GM18907 (cell line): ENCODE results near the gene MUC5B.

Experiments used
- ATAC-seq: cut with Tn5 transposase; IDR thresholded peaks from one replicate; pipeline ENCODE4 v1.9.1; 2021; ENCODE audit warnings: mild to moderate bottlenecking, moderate library complexity; ENCODE audit not compliant: unreplicated experiment

The MUC5B gene

DNA sequence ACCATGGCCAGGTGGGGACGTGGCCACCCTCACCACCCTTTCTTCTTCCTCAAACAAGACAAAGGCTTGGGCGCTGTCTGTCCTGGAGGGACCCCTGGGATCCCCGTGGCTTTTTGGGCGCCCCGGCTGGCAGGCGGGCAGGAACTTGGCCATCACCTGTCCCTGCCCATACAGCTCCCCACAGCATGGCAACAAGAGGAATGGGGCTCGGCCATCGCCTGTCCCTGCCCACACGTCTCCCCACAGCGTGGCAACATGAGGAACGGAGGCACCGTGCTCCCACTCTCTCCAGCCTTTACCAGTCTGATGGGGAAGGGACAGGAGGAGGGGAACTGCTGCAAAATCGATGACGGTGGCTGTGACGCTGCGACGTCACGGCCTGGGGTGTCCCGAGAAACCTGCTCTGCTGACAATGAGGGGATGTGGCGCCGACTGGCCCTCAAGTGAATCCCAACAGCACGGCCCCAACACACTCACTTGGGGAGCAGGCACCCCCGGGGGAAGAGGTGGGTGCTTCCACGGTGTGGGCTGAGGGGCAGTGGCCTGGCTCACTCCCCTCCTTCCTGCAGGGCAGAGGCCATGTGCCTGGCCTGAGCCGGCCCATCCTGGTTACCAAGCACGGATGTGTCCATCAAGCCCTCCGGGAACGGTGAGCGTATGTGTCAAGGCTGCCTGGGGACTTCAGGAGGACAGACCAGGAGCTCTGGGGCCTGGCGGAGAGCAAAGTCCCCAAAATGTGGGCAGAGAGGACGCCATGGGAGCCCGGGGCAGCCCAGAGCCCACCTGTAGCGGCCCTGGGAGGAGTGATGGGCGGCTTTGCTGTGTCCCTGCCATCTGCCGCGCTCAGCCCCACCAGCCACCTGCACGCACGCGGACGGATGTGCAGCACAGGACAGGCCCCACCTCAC is 56.2 kb downstream of the MUC5B start:
- ATAC-seq = no peak

DNA sequence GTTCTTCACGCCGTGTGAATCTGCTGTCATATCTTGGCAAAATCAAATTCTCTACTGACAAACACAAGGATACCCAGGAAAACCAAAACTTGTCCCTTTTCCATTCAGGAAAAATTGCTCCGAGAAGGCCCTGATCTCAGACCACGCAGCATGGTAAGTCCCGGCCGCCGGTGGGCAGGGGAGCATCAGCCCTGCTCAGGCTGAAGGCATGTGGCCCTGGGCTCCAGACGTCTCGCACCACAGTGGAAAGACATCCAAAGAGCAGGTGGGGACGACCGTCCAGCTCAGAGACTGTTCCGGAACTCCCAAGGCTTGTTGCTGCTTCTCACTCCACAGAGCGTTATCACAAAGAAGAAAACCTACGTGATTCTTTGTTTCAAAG is 56.8 kb downstream of the MUC5B start:
- ATAC-seq = no peak

DNA sequence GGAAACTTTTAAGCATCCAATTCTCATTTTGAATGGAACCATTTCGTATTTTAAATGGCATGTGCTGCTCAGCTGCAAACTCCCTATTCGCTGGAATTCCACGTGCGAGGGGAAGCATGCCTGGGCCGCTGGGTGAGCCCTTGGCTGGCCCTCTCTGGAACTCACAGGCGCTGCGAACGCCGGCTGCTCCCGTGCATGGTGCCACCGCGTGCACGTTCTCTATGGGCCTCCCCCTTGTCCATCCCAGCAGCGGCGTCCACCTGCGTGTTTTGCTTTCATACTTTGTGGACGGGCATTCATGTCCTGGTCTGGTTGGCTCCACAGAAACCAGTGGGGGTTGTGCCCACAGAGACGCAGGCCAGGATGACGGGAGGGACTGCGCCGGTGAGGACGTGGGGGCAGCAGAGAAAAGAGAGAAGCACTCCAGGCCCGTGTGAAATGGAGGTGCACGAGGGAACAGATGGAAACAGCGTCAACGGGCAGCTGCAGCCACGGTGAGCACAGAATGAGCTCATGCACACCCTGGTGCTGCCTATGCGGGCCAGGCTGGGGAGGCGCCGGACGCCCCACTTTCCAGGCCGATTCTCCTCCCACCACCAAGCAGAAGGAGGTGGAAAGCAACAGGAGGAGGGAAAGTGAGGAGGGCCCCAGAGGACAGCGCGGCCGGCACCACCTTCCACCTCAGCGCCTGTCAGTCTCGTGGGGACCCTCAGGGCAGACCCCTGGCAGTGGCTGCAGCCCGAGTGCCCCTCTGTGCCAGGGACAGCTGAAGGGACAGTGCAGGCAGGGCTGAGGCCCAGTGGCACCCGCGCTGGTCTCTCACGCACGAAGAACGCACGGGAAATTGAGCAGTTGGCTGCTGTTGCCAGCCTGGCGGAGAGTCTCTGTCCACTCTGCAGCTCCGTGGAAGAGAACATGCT is 57.5 kb downstream of the MUC5B start:
- no peak for ATAC-seq

DNA sequence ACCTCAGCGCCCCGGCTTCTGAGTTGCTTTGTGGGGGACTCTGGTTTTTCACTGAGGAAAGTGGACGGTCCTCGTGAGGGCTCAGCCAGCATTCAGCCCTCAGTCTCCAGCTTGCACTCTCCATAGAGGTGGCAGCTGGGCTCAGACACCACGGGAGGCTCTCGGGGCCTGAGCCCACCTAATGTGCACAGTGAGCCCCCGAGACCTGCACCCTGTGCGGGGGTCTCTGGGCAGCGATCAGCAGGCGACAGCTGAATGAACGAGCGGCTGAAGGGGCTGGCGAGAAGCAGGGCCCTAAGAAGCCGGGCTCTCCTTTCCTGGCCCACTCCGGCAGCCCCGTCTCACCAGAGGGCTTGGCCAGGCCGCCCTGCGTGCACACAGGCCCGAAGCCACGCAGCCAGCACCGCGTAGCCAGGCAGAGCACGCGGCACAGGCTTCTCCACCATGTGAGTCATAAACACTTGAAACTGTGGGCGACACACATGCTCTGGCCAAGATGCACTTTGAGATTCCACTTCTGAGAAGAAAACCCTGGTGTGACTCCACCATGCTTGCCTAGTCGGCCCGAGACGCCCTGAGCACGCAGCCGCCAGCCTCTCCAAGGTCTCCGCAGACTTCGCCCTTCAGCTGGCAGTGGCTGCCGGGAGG is 58.6 kb downstream of the MUC5B start:
- ATAC-seq = no peak

DNA sequence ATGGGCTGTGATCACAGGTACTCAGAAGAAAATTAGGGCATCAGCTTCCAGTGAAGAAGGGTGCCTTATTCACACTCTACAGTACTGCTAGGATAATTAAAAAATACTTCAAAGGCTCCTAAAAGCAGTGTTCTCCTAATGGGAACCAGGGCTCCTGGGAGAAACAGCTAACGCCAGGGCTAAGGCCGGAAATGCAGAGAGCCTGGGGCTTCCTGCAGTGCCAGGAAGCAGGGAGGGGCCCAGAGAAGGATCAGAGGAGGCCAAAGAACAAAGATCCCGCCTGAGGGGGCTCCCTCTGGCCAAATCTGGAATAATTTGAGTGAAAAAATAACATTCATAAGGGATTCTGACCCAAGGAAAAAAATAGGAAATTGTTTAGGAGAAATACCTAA is 59.1 kb downstream of the MUC5B start:
- ATAC-seq = no peak

DNA sequence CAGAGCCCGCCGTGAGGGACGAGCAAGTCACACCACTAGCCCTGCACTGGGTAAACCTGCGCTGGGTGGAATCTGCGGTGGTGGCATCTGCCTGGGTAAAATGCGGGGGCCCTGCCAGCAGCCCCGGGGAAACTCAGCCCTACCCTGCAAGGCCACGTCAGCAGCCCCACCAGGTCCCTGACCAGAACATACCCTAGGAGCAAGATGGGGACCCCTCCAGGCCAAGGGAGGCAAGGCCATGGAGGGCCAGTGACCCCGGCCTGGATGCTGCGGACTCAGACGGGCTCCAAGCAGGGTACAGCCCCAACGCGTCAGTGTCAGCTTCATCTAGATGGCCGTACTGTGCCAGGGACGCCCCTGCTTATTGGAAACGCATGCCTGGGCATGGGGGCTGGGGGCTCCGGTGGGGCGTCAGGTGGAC is 60.2 kb downstream of the MUC5B start:
- ATAC-seq = no peak

DNA sequence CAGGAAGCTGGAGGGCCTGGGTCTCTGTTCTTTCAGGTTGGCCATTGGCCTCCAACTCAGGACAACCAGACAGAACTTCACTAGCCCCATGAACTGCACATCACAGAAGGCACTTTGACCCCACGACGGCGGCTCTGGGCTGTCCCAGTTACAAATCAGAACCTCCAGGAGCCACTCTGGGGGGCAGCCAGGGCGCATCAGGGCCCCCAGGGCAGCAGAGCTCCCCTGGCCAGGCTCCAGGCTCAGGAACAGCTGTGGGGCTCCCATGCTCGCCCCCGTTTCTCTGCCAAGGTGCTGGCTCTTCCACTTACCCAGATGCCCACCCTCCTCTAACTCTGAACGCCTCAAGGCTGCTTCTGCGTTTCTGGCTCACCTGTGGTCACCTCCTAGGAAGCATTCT is 61.0 kb downstream of the MUC5B start:
- ATAC-seq = no peak

DNA sequence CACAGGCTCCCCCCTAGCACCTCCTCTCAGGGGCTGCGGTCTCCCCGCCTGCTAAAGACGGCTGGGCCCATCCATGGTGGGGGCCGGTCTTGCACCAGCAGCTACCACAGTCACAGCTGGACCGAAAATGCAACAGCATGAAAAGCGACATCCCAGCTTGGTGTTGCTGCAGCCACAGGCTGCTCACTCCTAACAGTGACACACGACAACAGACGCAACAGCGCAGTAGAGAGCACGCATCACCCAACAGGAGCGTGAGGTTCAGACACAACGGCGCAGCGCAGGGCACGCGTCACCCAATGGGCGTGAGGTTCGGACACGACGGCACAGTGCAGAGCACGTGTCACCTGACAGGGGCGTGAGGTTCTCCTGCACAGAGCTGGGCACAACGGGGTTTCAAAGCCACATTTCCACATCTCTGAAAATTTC is 62.5 kb downstream of the MUC5B start:
- ATAC-seq = no peak

DNA sequence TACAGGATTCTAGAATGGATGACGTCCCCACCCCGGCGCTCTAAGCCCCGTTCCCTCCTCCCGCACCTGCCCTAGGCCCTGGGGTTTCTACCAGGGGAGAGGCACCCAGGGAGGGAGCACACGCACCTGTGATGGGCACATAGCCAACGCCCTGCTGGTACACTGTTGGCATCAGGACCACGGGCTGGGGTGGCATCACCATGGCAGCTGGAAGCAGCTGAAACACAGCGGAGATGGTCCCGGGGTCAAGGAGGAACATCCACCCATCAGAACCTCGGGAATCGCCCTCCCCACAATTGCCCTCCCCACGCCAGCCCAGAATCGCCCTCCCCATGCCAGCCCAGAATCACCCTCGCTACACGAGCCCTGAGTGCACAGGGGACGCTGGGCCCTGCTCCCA is 63.0 kb downstream of the MUC5B start:
- no peak for ATAC-seq

DNA sequence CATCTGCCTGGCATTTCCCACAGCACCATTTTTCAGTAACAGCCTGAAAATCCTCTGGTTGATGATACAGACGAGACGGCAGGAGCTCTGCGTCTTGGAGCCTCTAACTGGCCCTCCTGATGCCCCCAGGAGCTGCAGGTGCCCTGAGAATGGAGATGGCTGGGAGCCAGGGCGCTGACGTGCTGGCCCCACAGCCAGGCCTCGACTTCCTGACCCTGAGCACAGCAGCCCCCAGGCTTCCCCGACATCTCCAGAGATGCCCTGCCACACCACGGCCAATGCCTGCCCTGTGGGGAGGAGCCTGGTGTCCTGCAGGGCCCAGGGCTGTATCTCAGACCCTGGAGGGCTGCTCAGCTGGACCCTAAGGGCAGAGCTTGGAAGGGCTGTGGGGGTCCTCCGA is 65.1 kb downstream of the MUC5B start:
- ATAC-seq = no peak

DNA sequence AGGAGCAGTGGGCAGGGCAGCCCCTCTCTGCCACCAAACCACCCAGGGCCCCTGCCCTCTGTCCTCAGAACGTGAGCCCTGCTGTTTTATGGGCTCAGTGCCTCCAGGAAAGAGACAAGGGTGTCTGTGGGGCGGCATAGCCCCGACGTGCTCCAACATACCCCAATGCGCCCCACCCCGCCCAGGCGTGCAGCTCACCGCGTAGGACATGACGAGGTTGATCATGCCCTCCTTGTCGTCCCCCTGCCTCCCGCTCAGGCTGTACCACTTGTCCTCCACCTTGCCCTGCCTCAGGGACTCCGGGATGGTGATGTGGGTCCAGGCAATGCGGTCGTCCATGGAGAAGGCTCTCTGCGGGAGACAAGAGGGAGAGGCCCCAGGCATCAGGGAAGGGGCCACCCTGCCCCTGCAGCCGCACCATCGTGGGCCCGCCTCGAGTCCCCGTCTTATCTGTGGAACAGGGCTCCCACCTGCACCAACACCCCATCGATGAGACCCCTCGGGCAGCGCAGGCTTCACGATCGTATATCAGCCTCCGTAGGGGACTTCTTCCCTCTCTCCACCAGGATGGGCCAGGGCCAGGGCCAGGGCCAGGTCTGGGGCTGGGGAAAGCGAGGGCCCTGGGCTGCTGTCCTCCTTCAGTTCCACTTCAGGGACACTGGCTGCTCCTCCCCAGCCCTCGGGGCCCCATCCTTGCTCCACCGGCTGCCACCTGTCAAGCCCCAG is 65.7 kb downstream of the MUC5B start:
- no peak for ATAC-seq

DNA sequence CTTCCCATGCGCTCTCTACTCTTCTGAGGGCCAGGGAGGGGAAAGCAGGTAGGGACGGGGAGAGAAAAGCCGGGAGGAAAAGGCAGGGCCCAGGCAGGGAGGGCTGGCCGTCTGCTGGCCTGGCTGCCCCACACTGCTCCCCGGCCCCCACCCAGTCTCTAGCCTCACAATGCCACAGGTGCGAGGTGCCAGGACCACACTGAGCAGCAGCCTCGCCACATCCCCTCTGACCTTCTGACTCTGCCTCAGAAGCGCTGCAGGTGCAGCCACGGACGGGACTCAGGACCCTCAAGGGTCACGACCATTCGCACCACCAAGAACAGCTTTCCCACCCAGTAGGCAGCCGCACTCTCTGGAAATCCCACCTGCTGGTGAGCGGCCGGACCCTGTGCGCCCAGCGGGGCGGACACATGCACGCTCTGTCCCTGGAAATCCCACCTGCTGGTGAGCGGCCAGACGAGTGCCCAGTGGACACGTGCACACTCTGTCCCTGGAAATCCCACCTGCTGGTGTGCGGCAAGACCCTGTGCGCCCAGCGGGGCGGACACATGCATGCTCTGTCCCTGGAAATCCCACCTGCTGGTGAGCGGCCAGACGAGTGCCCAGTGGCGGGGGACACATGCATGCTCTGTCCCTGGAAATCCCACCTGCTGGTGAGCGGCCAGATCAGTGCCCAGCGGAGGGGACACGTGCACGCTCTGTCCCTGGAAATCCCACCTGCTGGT is 66.5 kb downstream of the MUC5B start:
- ATAC-seq = no peak

DNA sequence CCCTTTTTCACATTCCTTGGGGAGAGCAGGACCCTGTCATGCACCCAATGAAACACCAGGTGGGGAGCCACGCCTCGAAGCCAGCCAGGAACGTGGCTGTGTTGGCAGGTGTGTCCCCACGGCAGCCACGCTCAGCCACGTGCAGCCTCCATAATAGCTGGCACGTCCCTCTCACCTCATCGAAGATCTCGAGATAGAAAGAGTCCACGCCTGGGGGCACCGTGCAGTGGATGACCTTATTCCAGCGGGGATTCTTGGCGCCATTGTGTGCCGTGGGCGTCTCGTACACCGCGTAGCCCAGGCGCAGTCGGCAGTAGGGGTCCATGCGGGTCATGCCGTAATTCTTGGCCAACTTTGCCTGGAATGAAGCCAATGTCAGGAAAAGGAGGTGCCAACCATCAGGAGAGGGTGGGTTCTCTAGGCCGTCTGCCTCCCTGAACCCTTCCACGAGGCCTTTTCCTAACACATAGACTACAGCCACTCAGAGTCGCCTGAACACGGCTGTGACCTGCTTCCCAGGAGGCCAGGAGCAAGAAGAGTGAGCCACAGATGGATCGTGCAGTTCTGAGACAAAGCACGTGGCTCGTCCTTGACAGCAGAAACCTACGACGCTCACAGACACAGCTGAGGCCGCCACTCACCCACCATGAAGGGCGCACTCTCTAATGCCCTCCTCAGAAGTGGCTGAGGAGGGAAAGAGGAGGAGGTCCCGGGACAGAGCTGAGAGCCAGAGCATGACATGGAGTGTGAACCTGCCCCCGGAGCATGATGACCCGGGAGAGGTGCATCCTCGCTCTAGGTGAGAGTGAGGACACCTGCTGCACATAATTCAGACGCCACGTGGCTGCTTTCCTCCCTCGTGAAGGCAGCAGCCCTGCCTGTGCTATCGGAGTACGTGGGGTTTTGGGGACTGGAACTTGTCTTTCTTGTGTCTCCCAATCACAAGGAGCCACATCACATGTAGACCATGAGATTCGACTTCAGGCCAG is 67.5 kb downstream of the MUC5B start:
- no peak for ATAC-seq

DNA sequence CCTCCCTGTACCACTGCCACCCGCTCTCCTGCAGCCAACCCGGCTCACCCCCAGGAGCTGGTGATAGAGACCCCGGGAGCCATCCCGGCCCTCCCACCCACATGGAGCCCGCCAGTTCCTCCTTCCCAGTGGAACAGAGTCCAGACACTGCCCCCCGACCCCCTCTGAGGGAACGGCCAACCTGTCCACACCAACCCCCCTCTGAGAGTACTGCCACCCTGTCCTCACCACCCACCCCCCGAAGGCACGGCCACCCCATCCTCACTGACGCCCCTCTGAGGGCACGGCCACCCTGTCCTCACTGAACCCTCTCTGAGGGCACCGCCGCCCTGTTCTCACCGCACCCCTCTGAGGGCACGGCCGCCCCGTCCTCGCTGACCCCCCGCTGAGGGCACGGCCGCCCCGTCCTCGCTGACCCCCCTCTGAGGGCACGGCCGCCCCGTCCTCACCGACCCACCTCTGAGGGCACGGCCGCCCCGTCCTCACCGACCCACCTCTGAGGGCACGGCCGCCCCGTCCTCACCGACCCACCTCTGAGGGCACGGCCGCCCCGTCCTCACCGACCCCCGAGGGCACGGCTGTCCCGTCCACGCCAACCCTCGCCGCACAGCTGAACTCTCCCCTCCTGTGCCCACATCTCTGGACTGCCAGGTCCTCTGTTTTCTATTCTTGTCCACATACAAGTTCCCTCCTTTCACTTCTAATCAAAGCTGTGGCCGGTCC is 68.6 kb downstream of the MUC5B start:
- no peak for ATAC-seq

DNA sequence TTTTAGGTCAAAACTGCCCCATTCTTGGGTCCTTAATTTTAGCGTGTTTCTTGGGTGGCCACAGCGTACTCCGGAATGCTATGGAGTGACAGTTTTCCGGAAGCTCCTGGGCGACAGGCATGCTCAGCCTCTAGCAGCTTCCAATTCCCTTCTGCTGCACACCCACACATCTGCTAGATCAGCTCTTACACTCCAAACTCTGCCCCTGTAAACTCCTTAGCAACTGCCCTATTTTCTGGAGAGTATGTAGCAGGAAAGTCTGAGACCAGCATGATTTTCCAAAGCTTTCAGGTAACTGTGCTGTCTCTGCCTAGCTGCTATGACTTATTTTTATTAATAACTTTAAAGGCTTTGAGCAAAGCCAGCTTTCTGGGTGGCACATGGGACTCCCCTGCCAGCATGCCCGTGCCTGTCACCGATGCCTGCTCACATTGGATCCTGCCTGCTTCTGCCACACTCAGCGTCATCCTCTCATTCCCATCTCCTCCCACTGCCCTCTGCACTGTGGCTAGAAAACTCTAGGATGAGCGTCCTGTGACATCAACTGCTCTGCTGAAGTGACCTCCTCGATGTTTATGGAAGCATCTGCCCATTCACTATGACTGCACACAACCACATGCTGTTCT is 69.3 kb downstream of the MUC5B start:
- ATAC-seq = no peak

DNA sequence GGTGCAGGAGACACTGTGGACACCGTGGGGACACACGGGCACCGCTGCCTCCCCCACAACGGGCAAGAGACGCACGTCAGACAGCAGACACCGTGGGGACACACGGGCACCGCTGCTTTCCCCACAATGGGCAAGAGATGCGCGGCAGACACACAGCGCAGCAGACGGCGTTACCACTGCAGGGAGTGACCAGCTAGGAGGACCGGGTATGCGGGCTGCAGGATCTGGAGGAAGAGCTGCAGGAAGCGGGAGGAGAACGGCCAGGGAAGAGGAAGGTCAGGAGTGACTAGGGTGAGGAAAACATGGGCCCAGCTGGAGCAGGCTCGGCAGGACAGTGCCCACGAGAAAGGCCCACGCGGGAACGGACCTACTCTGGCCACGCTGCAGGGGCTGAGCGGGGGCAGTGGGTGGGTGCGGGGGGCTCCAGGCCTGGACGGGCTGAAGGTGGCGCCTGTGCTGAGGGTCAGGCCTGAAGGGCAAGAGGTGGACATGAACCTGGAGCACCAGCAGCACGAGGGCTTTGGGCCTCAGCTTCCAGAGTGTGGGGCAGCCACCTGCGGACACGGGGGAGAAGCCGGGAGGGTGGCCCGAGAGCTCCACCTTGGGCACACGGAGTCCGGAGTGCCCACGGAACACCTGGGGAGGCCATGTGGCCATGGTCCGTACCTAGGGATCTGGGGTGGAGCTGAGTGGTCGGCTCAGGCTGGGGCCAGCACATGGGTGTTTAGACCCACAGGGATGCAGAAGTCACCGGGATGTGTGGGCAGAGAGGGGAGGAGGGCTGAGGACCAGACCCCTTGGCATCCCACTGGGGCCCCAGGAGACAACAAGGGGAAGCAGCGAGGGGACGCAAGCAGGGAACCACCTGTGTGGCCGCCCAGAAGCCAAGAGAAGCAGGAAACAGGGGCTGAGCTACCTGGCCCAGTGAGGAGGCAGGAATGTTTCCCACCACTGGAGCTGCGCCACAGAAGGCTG is 70.1 kb downstream of the MUC5B start:
- no peak for ATAC-seq

DNA sequence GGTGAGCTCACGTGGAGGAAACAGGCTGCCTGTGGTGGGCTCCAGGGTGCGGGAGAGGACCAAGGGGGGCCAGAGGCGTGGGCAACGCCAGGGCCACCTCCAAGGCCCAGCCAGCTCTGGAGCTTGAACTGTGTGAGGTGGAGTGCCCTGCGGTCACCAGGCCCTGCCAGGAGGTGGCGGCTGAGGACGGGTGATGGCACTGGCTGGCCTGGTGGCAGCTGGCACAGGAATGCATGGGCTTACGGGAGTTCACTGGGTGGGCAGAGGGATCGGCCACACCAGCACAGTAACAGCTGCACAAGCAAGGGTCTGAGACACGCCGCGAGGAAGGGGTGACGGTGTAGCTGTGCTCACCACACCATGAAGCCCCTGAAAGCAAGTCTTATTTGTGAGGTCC is 70.8 kb downstream of the MUC5B start:
- no peak for ATAC-seq
